ENCODE data around the gene TMUB1.

- no peak for TF ChIP-seq POLR2A (IDR thresholded peaks at IDR 0.05)
- no peak for TF ChIP-seq CTCF (IDR thresholded peaks at IDR 0.05)
These were observed 4.9 kb downstream of the TMUB1 start for GRCh38 chr7:151078233-151079040.
